SIG-M5 treated with dmso at 0.1 percent for 504 hours (cell line): ENCODE measurements around the gene LCP2.

Source experiments
- DNase-seq: peaks from one replicate; lab custom pipeline; 2025; ENCODE audit not compliant: unreplicated experiment; lab: John Stamatoyannopoulos, UW

LCP2 gene

GRCh38 chr5:170297589-170298462 is at the start of gene LCP2:
Gene LCP2 (minus strand): TSS chr5:170297777. CDS start chr5:170297611, 166 bp downstream.
- DNase-seq = peak; percentile 83

GRCh38 chr5:170347022-170347567 is 49.5 kb upstream of the LCP2 start:
- no peak for DNase-seq

DNA sequence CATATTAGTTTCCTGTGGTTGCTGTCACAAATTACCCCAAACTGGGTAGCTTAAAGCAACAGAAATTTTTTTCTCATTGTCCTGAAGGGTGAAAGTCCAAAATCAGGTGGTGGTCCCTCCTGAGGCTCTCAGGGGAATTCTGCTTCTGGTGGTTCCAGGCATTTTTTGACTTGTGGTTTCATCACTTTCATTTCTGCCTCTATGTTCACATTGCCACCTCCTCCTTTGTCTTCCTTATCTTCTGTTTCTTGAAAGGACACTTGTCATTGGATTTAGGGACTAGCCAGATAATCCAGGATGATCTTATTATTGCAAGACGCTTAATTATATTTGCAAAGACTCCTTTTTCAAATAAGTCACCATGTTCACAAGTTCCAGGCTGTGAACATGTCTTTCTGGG is 48.4 kb upstream of the LCP2 start:
- DNase-seq = no peak

DNA sequence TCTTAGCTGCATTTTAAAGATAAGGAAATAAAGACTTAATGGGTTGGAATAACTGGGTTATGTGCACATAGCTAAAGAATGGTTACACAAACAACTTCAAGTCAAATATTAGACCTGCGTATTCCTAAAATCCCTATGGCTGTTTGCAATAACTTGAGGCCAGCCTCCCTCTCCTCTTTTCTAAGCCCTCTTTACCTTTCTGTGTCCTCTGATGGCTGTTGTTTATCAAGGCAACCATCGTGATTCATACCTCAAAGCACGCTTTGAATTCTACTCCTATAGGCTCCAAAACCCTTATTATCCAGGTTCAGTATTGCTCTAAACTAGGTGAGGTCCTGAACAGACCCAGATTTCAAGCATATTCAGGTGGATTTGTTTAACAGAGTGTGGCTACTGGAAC is 45.6 kb upstream of the LCP2 start:
- no peak for DNase-seq

- DNase-seq = no peak
These were observed 44.7 kb upstream of the LCP2 start for GRCh38 chr5:170342153-170342725.

DNA sequence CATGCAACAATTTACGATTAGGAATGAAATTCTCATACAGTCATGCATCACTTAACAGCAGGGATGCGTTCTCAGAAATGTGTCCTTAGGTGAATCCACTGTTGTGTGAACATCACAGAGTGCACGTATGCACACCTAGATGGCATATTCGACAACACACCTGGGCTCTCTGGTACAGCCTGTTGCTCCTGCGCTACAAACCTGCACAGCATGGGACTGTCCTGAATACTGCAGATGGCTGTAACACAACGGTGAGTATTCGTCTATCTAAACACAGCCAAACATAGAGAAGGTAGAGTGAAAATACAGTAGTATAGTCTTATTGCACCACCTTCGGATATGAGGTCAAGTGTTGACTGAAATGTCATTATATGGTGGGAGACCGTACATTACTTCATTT is 44.0 kb upstream of the LCP2 start:
- no peak for DNase-seq

- no peak for DNase-seq
These were observed 42.2 kb upstream of the LCP2 start for GRCh38 chr5:170339780-170340167.

GRCh38 chr5:170338933-170339779 is 41.6 kb upstream of the LCP2 start:
- peak; percentile 66 for DNase-seq

- DNase-seq = no peak
These were observed 40.7 kb upstream of the LCP2 start for GRCh38 chr5:170338291-170338690.

DNA sequence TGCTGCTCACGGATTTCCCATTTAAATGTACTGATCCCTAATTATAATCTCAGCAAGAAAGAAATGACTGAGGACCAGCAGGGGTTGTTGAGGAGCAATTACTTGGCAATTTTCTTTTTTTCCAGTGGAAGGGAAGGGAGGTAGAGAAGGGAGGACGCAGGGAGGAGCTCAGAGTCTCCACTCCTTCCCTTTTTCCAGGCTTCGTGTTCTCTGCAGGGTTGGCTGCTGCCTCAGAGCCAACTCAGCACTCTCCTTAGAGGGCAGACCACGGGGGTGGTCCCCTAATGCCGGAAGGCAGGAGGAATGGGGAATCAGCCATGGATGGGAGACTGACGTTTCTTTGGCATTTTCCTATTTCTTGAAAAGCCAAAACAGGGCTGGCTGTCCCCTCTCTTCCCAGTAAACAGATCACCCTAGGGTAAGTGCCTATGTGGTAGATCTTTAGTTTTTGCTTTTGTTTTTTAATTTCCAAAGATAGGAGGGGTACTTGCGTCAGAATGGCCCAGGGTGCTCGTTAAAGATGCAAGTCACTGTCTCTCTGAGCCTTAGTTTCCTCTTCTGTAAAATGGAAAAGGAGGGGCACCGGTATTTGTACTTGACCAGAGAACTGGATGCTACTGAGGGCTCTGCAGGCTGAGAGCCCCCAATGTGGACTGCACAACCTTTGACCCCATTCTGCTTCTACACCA is 39.6 kb upstream of the LCP2 start:
- peak; percentile 16 for DNase-seq

- no peak for DNase-seq
These were observed 38.5 kb upstream of the LCP2 start for GRCh38 chr5:170336065-170336464.

GRCh38 chr5:170334626-170335025 is 37.0 kb upstream of the LCP2 start:
- DNase-seq = no peak

GRCh38 chr5:170333161-170333910 is 35.8 kb upstream of the LCP2 start:
- DNase-seq = peak; percentile 91

DNA sequence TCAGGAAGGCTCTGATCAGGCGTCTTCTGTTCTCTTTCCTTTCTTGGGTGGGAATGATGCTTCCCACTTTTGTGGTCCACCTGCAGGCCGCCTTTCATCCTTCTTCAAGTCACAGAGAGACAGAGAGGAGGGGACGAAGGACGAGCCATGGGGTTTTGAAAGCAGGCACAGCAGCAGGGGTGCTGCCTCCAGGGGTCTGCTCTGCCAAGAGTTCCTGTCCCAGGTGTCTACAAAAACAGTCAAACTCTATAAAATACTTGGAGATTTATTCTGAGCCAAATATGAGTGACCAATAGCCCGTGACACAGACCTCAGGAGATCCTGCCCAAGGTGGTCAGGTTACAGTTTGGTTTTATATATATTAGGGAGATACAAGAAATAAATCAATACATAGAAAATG is 34.5 kb upstream of the LCP2 start:
- no peak for DNase-seq

DNA sequence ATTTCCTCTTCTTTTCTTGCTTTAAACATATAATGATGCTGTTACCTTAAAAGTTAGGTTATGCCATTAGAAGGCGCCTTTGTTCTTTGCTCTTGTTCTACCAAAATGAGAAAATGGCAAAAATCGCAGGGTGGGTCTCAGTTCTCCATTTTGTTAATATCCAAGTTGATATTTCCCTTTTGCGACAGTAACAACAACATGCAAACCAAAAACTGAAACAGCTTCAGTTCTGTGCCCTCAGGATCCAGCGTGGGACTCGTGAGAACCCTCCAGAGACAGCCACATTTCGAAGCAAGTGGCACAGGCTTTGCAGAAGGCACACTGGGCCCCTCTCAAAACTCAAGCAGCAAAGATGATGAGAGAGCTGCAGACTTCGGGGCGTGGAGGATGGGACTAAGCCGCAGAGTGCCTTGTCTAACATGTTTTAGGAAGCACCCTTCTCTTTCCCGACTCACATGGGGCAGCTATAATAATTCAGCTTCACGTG is 33.0 kb upstream of the LCP2 start:
- peak; percentile 73 for DNase-seq

DNA sequence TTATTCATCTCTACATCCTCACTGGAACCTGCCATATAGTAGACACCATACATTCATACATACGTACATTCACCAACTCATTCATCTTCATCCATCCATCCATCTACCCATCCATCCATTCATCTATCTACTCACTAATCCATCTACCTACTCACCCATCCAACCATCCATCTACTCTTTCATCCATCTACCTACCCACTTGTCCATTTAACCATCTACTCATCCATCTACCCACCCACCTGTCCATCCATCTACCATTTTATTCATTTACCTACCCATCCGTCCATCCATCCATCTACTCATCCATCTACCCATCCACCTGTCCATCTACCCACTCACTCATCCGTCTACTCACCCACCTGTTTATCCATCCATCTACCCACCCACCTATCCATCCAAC is 31.9 kb upstream of the LCP2 start:
- no peak for DNase-seq

DNA sequence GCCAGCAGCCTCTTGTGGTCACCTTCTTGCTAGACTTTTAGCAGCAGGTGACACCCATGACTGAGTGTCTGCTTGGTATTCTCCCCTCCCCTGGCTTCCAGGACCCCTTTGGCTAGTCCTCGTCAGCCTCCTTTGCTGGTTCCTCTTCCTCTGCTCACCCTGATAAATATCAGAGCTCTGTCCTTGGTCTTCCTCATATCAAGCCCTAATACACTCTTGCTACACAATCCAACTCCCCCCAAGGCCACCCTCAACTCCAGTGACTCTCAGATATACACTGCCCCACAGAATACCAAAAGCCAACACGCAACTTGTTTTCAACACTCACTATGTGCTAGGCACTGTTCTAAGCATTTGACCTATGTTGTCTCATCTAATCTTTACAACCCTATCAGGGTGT is 30.3 kb upstream of the LCP2 start:
- no peak for DNase-seq

GRCh38 chr5:170327168-170327567 is 29.6 kb upstream of the LCP2 start:
- DNase-seq = no peak

GRCh38 chr5:170319301-170319700 is 21.7 kb upstream of the LCP2 start:
- no peak for DNase-seq

GRCh38 chr5:170317499-170317898 is 19.9 kb upstream of the LCP2 start:
- no peak for DNase-seq
